ENCODE results near the gene KL. TPM values are rescaled to one million over a fixed set of nuclear protein-coding genes. Genes with fewer than 3 reads are reported as not detected.

Gene KL
- total and polyA plus RNA-seq, 2 donors (not counting 1 experiment from before 2014, with no cell fraction given): 0.07 TPM; not detected in 1

DNA sequence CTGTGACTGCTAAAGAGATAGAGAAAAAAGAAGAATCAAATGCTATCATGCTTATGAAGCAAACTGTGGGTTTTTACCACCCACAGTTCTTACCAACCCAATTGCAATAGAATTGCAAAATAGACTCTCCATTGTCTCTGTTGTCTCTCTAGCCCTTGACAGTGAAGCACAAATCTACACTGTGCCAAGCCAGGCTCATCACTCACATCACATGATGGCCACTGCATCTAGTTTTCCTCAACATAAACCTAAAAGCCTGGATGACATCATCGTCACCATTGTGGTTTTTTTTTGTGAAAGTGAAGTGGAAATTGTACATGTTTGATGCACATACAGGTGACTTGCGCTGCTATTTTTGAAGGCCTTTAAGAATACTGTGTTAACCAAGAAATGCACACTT lies 56.1 kb downstream of the KL start:
- no peak overlapping the region for H3K27ac ChIP-seq (ENCODE audit: low read length in 2 of 2)
- no peak overlapping the region for H3K4me2 ChIP-seq (replicated peaks; ENCODE audit: low read depth, low read length, poor library complexity, severe bottlenecking)
- no peak overlapping the region for H3K9ac ChIP-seq (ENCODE audit: low read length)
- H3K4me3 ChIP-seq (ENCODE audit: control extremely low read depth in 1 of 5, extremely low read depth in 1 of 5, insufficient read depth in 1 of 5, low read depth in 2 of 5, low read length in 4 of 5): no peak overlapping the region
- Mint-ChIP-seq H3K4me3 (no peak overlapping the region), H3K9me3 (ENCODE audit: insufficient read depth) (no peaks in the 10 kb centered on the region), H3K4me1 (no peaks in the 10 kb centered on the region), H3K27me3 (no peaks in the 10 kb centered on the region), H3K27ac (no peak overlapping the region)
- no peak for TF ChIP-seq EZH2 (IDR thresholded peaks at IDR 0.05; ENCODE audit: borderline replicate concordance, insufficient read depth, low read depth, low read length, poor library complexity, severe bottlenecking)
- TF ChIP-seq CTCF (IDR thresholded peaks at IDR 0.05): no peak
- no peaks in the 10 kb centered on the region for H3K36me3 ChIP-seq (replicated peaks in 1 of 2; ENCODE audit: control extremely low read depth in 1 of 2, control insufficient read depth in 1 of 2, extremely low read depth in 1 of 2, insufficient read depth in 2 of 2, low read length in 1 of 2)
- H3K4me1 ChIP-seq (ENCODE audit: control insufficient read depth in 2 of 2, insufficient read depth in 2 of 2, low read length in 2 of 2): no peaks in the 10 kb centered on the region
- no peaks in the 10 kb centered on the region for H3K79me2 ChIP-seq (ENCODE audit: control insufficient read depth, insufficient read depth, low read length)
- 100% methylated on average over 1 of the region's 2 CpGs for WGBS (ENCODE audit: insufficient coverage)
- no peaks in the 10 kb centered on the region for H3K9me3 ChIP-seq (ENCODE audit: control extremely low read depth in 1 of 3, control insufficient read depth in 2 of 3, insufficient read depth in 1 of 3, low read length in 2 of 3)
- no peaks in the 10 kb centered on the region for H4K20me1 ChIP-seq (ENCODE audit: control insufficient read depth, insufficient read depth, low read length, poor library complexity, severe bottlenecking)
- ChIA-PET CTCF (no interaction called here), POLR2A (no interaction called here)
- intact Hi-C loops (cut with micrococcal nuclease): no loop called here
- DNase-seq (no peak), ATAC-seq (ENCODE audit: low read depth) (no peak)
- H3K27me3 ChIP-seq (replicated peaks in 1 of 4; ENCODE audit: control extremely low read depth in 1 of 4, control insufficient read depth in 3 of 4, insufficient read depth in 4 of 4, low read length in 3 of 4): no peaks in the 10 kb centered on the region
- no peak overlapping the region for H2AFZ ChIP-seq (ENCODE audit: insufficient read depth, low read depth, low read length, poor library complexity, severe bottlenecking)

DNA sequence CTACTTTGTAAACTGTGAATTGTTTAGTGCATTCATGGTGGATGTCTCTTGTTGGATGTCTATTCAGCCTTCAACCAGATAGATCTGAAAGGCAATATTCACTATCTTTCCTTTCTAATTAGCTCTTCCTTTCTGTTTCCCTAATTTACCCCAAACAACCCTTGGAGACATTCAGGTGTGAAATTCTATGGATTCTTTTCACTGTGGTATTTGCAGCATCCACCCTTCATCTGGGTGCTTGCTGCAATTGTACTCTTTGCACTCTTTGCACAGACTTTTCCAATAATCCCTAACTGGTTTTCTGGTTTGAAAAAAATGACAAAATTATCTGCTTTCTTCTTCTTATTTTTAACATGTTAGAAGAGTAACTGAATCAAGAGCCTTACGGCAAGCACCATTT lies 56.5 kb downstream of the KL start:
- Mint-ChIP-seq H3K27ac (no peak overlapping the region), H3K9me3 (ENCODE audit: insufficient read depth) (no peaks in the 10 kb centered on the region), H3K4me1 (no peaks in the 10 kb centered on the region), H3K4me3 (no peak overlapping the region), H3K27me3 (no peaks in the 10 kb centered on the region)
- no peaks in the 10 kb centered on the region for H3K27me3 ChIP-seq (replicated peaks in 1 of 4; ENCODE audit: control extremely low read depth in 1 of 4, control insufficient read depth in 3 of 4, insufficient read depth in 4 of 4, low read length in 3 of 4)
- H3K4me1 ChIP-seq (ENCODE audit: control insufficient read depth in 2 of 2, insufficient read depth in 2 of 2, low read length in 2 of 2): no peaks in the 10 kb centered on the region
- no peak overlapping the region for H3K9ac ChIP-seq (ENCODE audit: low read length)
- no peak overlapping the region for H3K4me3 ChIP-seq (ENCODE audit: control extremely low read depth in 1 of 5, extremely low read depth in 1 of 5, insufficient read depth in 1 of 5, low read depth in 2 of 5, low read length in 4 of 5)
- H2AFZ ChIP-seq (ENCODE audit: insufficient read depth, low read depth, low read length, poor library complexity, severe bottlenecking): no peak overlapping the region
- ChIA-PET POLR2A (no interaction called here), CTCF (no interaction called here)
- intact Hi-C loops (cut with micrococcal nuclease): no loop called here
- no peaks in the 10 kb centered on the region for H4K20me1 ChIP-seq (ENCODE audit: control insufficient read depth, insufficient read depth, low read length, poor library complexity, severe bottlenecking)
- DNase-seq (no peak), ATAC-seq (ENCODE audit: low read depth) (no peak)
- no peaks in the 10 kb centered on the region for H3K79me2 ChIP-seq (ENCODE audit: control insufficient read depth, insufficient read depth, low read length)
- 100% methylated on average over 1 of the region's 1 CpG for WGBS (ENCODE audit: insufficient coverage)
- no peak overlapping the region for H3K4me2 ChIP-seq (replicated peaks; ENCODE audit: low read depth, low read length, poor library complexity, severe bottlenecking)
- H3K27ac ChIP-seq (ENCODE audit: low read length in 2 of 2): no peak overlapping the region
- TF ChIP-seq CTCF (IDR thresholded peaks at IDR 0.05) (no peak), EZH2 (IDR thresholded peaks at IDR 0.05; ENCODE audit: borderline replicate concordance, insufficient read depth, low read depth, low read length, poor library complexity, severe bottlenecking) (no peak)
- no peaks in the 10 kb centered on the region for H3K9me3 ChIP-seq (ENCODE audit: control extremely low read depth in 1 of 3, control insufficient read depth in 2 of 3, insufficient read depth in 1 of 3, low read length in 2 of 3)
- H3K36me3 ChIP-seq (replicated peaks in 1 of 2; ENCODE audit: control extremely low read depth in 1 of 2, control insufficient read depth in 1 of 2, extremely low read depth in 1 of 2, insufficient read depth in 2 of 2, low read length in 1 of 2): no peaks in the 10 kb centered on the region
